Fibroblast of villous mesenchyme (primary cell): Measurements from ENCODE around the gene EDIL3. TPM values are rescaled to one million over a fixed set of nuclear protein-coding genes. Genes with fewer than 3 reads are reported as not detected.

Experiments used
- DNase-seq: peaks from one replicate; pipeline ENCODE4 v3.0.0-alpha.2; 2010; ENCODE audit warnings: low read depth
- H3K4me3 ChIP-seq: 2 replicates; pipeline ENCODE4 v1.5.1; 2011; ENCODE audit warnings: low read depth, mild to moderate bottlenecking, low read length
- CTCF ChIP-seq: IDR thresholded peaks from 2 replicates; pipeline ENCODE4 v1.5.1; 2012; ENCODE audit warnings: low read depth, mild to moderate bottlenecking, low read length; ENCODE audit not compliant: insufficient read depth
- total RNA-seq: library from RNA; depleted of rRNA; stranded (reverse); fragments of >200 nt; gene quantifications from 2 replicates; pipeline ENCODE4 v1.2.3, GENCODE V29; 2012

EDIL3 gene
- total RNA-seq, 1 donor, result 57.0 TPM

- no peak for DNase-seq
Observed at GRCh38 chr5:83914199-83914598, 470.5 kb downstream of the EDIL3 start.

GRCh38 chr5:83913593-83913992 is 471.1 kb downstream of the EDIL3 start:
- no peak for TF ChIP-seq CTCF
- no peak overlapping the region for H3K4me3 ChIP-seq
- no peak for DNase-seq

More at GRCh38 chr5:83914199-83914598, 470.5 kb downstream of the EDIL3 start:
- no peak overlapping the region for H3K4me3 ChIP-seq
- TF ChIP-seq CTCF, result no peak

GRCh38 chr5:83911367-83911919 is 473.2 kb downstream of the EDIL3 start:
- no peak for DNase-seq
- no peak overlapping the region for H3K4me3 ChIP-seq
- TF ChIP-seq CTCF, result no peak

GRCh38 chr5:83900306-83900705 is 484.4 kb downstream of the EDIL3 start:
- no peak for TF ChIP-seq CTCF
- no peak for DNase-seq
- no peak overlapping the region for H3K4me3 ChIP-seq

GRCh38 chr5:83899326-83899970 is 485.2 kb downstream of the EDIL3 start:
- H3K4me3 ChIP-seq, result no peak overlapping the region
- TF ChIP-seq CTCF, result no peak
- no peak for DNase-seq

GRCh38 chr5:83895860-83896259 is 488.8 kb downstream of the EDIL3 start:
- no peak overlapping the region for H3K4me3 ChIP-seq
- no peak for TF ChIP-seq CTCF
- no peak for DNase-seq

GRCh38 chr5:83891261-83891660 is 493.4 kb downstream of the EDIL3 start:
- no peak for DNase-seq
- H3K4me3 ChIP-seq, result no peak overlapping the region
- TF ChIP-seq CTCF, result no peak
